HG03108 (cell line): ENCODE measurements around the gene TMEM63C.

Experiments
- ATAC-seq: cut with Tn5 transposase; IDR thresholded peaks from one replicate; pipeline ENCODE4 v1.9.1; 2021; ENCODE audit warnings: moderate library complexity; ENCODE audit not compliant: unreplicated experiment

The TMEM63C gene

DNA sequence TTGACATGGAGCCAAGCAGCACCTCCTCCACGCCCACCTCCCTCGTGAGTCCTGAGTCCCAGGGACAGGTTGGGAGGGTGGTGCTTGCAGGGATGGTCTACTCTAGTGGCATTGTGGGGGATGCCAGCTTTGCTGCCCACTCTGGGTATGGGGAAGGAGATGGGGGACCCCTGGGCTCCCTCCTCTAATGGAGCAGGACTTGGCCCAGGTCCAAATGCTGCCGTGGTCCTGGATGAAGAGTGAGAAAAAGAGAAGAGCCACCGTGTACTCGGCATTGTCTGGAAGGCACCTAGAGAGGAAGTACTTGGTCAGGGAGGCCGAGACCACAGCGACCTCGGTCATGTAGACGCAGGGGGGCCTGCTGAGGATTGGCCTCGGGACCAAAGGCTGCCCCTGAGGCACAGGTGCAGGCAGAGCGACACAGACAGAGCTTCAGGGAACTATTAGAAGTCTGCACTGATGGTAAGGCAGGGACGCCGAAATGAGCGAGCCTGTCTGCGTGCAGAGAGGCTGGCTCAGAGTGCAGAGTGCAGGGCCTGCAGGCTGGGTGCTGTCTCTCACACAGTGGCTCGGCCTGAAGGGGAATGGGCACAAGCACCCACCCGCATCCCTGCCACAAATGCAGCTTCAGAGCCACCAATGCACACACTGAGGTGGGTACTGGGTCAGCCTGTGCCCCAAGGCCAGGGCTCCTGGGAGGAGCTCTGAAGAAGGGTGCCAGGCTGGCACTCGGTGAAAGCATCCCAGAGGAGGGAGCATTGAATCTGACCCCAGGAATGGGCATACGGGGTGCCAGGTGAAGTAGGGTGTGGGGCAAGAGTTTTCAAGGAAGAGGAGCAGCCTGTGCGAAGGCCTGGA lies 72.0 kb downstream of the TMEM63C start:
- ATAC-seq = no peak

GRCh38 chr14:77256694-77257093 lies 75.1 kb downstream of the TMEM63C start:
- ATAC-seq = no peak

- ATAC-seq = no peak
Measured at GRCh38 chr14:77257700-77258099, 76.1 kb downstream of the TMEM63C start.

DNA sequence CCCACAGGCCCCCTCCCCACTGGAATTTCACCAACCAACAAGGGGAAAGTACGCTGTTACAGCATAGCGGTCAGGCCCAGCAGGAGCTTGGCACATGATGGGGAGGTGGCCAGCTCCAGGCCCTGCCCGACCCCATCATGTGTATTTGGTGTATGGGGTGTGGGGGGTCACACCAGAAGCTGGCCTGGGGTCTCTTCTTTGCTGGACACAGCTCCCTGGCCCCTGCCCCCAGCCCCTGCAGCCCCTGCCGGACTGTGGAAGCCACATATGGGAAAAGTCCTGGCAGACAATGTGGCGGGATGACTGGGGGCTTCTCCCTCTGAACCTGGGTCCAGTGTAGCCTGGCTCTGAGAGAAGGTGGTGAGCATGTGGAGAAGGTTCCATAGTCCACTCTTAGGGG lies 77.0 kb downstream of the TMEM63C start:
- no peak for ATAC-seq

DNA sequence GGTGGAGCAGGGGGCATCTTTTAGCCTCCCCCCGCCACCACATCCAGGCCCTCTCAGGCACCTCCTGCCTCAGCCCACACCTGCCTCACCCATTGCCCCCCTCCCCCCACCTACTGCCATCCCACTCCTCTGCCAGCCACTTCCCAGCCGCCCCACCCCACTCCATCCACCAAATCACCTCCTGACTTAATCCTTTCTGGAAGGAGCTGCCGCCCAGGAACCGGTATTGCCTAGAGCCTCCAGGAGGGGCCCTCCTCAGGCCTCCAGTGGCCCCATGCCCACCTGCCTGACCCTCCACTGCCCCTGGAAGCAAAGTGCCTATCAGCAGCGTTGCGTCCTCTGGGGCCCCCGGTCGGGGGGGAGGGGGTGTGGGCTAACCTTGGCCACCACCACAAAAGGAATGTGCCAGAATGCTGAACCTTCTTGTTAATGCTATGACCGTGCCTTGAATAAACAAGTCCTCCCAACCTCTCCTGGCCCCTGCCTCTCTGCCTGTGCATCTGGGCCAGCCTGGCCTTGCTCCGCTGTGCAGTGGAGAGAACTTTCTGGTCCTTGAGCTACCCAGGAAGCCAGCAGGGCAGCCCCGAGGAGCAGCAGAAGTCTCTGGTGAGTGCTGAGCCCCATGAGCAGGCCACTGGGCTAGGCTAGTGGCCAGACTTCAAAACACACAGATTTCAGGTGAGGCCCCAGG lies 77.6 kb downstream of the TMEM63C start:
- ATAC-seq = no peak

DNA sequence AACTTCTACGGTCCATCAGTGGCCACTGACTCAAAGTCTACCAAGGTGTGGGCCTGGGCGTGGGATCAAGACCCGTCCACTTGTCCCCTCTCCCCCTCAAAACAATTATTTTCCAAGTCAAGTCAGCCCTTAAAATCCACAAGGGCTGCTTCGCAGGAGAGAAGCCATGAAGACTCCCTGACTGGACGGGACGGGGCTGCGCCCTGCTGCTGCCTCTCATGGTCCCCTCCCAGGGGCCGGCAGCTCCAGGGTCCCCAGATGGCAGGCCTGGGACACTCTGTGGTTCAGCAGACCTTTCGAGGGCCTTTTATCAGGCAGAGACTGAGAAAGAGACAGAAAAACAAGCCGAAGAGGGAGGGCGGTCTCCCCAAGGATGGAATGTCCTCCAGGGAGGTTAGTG lies 78.6 kb downstream of the TMEM63C start:
- no peak for ATAC-seq

GRCh38 chr14:77260631-77261030 lies 79.0 kb downstream of the TMEM63C start:
- ATAC-seq = no peak

DNA sequence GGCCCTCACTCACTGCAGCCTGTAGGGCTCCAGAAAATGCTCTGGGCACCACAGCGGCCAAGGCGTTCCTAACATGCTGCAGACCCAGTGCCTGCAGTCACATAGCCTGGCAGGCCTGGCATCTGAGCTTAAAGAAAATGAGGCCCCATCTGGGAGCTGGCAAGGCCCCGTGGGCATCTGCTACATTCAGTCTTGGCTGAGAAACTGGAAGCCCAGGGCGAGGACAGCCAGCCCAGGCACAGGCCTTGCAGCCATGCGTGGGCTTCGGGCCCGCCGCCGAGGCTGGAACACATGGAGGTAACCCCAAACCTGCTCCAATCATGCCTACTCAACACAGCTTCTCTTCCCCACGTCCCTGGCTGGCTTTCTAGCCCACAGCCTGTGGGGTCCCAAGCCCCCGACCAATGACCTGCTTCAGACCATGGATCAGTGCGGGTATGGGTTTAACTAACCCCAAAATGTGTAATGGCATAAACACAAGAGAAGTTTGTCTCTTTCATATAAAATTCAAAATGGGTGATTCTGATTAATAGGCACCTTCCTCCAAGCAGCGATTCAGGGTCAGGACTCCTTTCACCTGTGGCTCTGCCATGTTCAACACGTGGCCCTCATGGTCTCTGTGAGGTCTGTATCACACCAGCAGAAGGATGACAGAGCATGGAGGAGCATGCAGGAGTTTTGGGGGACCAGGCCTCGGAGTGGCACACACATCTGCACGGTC lies 83.0 kb downstream of the TMEM63C start:
- ATAC-seq = no peak

DNA sequence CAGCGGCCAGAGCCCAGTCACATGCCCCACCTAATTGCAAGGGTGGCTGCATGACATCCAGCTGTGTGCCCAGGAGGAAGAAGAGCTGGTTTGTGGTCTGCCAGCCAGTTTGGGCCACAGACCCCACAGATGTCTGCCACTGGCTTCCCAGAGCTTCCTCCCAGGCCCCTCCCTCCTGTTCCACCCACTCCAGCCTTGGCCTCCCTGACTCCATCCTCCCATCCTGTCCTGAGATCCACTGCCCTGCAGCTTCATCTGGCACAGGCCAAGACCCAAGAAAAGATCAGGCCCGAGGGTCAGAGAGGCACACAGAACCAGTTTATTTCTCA lies 83.6 kb downstream of the TMEM63C start:
- ATAC-seq = no peak

GRCh38 chr14:77265561-77266335 lies 84.2 kb downstream of the TMEM63C start:
- ATAC-seq = no peak

DNA sequence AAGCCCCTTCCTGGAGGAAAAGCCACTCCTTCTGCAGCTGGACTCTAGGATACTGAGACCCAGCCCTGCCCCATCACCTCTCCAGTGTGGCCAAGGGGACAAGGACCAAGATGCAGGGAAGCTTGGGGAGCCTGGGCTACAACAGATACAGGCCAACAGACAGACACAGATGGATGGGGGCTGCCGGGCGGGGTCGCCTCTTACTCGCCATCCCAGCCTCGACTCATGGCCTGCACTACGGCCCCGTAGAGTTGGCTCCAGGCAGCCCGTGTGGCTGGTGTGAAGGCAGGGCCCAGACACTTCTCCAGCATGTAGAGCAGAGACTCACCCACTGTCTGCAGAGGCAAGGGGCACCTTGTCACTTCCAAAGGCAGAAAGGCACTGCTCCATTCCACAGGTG lies 84.7 kb downstream of the TMEM63C start:
- ATAC-seq = no peak

GRCh38 chr14:77267937-77268699 lies 86.5 kb downstream of the TMEM63C start:
- ATAC-seq = no peak

- ATAC-seq = no peak
Measured at GRCh38 chr14:77268989-77269600, 87.5 kb downstream of the TMEM63C start.

- ATAC-seq = no peak
Measured at GRCh38 chr14:77270361-77271112, 88.9 kb downstream of the TMEM63C start.

GRCh38 chr14:77271113-77271710 lies 89.6 kb downstream of the TMEM63C start, which contains the start of gene NGB:
TSS of gene NGB (minus strand) at chr14:77271206. CDS start at chr14:77270937, 269 bp downstream.
- no peak for ATAC-seq

DNA sequence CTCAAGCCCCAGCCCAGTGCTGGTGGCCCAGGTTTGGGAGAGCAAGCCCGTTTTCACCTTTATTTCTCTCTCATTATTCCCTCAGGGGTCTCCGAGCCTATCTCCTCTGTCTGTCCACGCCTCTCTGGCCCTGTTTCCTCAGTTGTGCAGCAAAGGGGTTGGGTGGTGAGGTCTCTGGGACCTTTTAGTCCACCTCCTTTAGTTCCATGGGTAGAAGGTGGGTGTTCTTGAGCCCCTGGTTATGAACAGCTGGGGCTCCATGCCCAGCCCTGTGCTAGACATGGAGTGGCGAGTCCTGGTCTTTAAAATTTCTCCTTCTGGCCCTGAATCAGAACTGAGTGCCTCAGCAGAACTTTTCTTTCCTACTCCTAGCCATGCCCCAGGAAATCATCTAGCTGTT lies 90.7 kb downstream of the TMEM63C start:
- no peak for ATAC-seq

DNA sequence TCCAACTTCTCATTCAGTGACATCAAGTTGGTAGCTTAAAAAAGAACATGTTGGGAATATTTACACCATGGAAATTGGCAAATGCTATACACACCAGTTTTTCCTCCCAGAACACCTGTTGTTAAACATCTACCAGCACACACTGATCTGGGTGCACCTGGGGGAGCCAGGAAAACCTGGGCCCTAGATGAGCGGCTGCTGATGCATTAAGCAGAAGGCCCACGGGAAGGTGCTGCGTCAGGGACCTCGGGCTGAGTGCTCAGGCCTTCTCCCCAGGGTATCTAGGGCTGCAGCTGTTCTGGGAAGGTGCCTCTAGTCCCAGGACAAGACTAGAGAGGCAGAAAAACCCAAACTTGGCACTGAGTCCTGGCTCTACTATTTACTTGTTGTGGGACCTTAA lies 92.2 kb downstream of the TMEM63C start:
- ATAC-seq = no peak

- no peak for ATAC-seq
Measured at GRCh38 chr14:77275041-77275580, 93.5 kb downstream of the TMEM63C start.
